Endothelial cell of umbilical vein (primary cell): ENCODE measurements around the gene ZNF100. TPM values are rescaled to one million over a fixed set of nuclear protein-coding genes. Genes with fewer than 3 reads are reported as not detected.

ENCODE experiments used
- BruUV-seq: library from RNA; stranded (reverse); fragments of 400-500 nt; replicated peaks from 2 replicates; lab custom pipeline; 2021; lab: Mats Ljungman, UMichigan
- CTCF ChIA-PET: fragments of 300-600, 350-600 bp; sonication (Branson Sonifier 250); formaldehyde crosslinking; loops from one replicate; lab custom pipeline; 2021; ENCODE audit warnings: antibody characterized with exemption, inconsistent platforms; lab: Charles Lee
- POLR2A ChIA-PET: fragments of 300-600, 350-600 bp; sonication (Branson Sonifier 250); formaldehyde crosslinking; loops from one replicate; lab custom pipeline; 2021; ENCODE audit warnings: antibody characterized with exemption, inconsistent platforms; lab: Charles Lee
- DNase-seq: peaks from one replicate; pipeline ENCODE4 v3.0.0-alpha.2; 2011; ENCODE audit warnings: low read depth, low spot score
- FAIRE-seq: peaks from 2 replicates; lab custom pipeline; 2011; peaks lifted over from hg19 to GRCh38; lab: Jason Lieb, UNC
- H2AFZ ChIP-seq: 2 replicates; pipeline ENCODE4 v1.6.0; 2012; ENCODE audit warnings: low read depth, low read length, control low read depth, inconsistent platforms
- H3K27ac ChIP-seq: 2 replicates; pipeline ENCODE4 v1.5.1; 2011; ENCODE audit warnings: low read depth, mild to moderate bottlenecking, control low read depth, low read length, moderate library complexity; ENCODE audit not compliant: insufficient read depth
- H3K27me3 ChIP-seq, 2 experiments: 2 replicates each; pipeline versions ENCODE4 v1.6.0 to v1.6.1; 2011; ENCODE audit warnings: low read length in 2 of 2, mixed read lengths in 1 of 2; ENCODE audit not compliant: control insufficient read depth in 2 of 2, insufficient read depth in 2 of 2
- H3K36me3 ChIP-seq, 2 experiments: 2 replicates in 1 of 2; 3 replicates in 1 of 2; pipeline ENCODE4 v1.5.1; 2011; ENCODE audit warnings: low read length in 2 of 2, mild to moderate bottlenecking in 1 of 2, moderate library complexity in 1 of 2; ENCODE audit not compliant: control insufficient read depth in 2 of 2, insufficient read depth in 2 of 2; ENCODE audit errors: extremely low read depth in 1 of 2
- H3K4me1 ChIP-seq: 3 replicates; pipeline ENCODE4 v1.5.1; 2011; ENCODE audit warnings: mild to moderate bottlenecking, low read length; ENCODE audit not compliant: control insufficient read depth, insufficient read depth; ENCODE audit errors: extremely low read depth
- H3K4me2 ChIP-seq: 2 replicates; pipeline ENCODE4 v1.6.1; 2011; ENCODE audit warnings: low read length, control low read depth, mixed read lengths; ENCODE audit not compliant: insufficient read depth
- H3K4me3 ChIP-seq, 3 experiments: fragments of 200-600 bp in 1 of 3; sonication (generic), shearing (Covaris generic) in 1 of 3; replicated peaks in 1 of 3; 2 replicates each; pipeline ENCODE4 v1.5.1; 2011 to 2016; ENCODE audit warnings: control low read depth in 3 of 3, low read length in 3 of 3, mild to moderate bottlenecking in 2 of 3, inconsistent platforms in 1 of 3, low read depth in 1 of 3, moderate library complexity in 1 of 3; ENCODE audit not compliant: insufficient read depth in 1 of 3
- H3K79me2 ChIP-seq: 2 replicates; pipeline ENCODE4 v1.6.0; 2012; ENCODE audit warnings: low read length, inconsistent platforms; ENCODE audit not compliant: control insufficient read depth, insufficient read depth
- H3K9ac ChIP-seq: replicated peaks from 2 replicates; pipeline ENCODE3; 2011; ENCODE audit warnings: low read length, control low read depth; ENCODE audit not compliant: insufficient read depth; ENCODE audit errors: extremely low read depth
- H3K9me1 ChIP-seq: replicated peaks from 3 replicates; pipeline ENCODE4 v1.6.0; 2011; ENCODE audit warnings: mild to moderate bottlenecking, low read length; ENCODE audit not compliant: control insufficient read depth, insufficient read depth; ENCODE audit errors: extremely low read depth
- H3K9me3 ChIP-seq: replicated peaks from 2 replicates; pipeline ENCODE4 v1.5.1; 2012; ENCODE audit warnings: low read length, inconsistent platforms; ENCODE audit not compliant: control insufficient read depth, insufficient read depth
- H4K20me1 ChIP-seq: replicated peaks from 2 replicates; pipeline ENCODE3; 2011; ENCODE audit warnings: mild to moderate bottlenecking, low read length; ENCODE audit not compliant: control insufficient read depth, insufficient read depth; ENCODE audit errors: extremely low read depth
- EZH2 ChIP-seq: IDR thresholded peaks from 2 replicates; pipeline ENCODE4 v1.6.1; 2012; ENCODE audit warnings: borderline replicate concordance, low read depth, mild to moderate bottlenecking, moderate library complexity, low read length, inconsistent platforms; ENCODE audit not compliant: severe bottlenecking
- FOS ChIP-seq: IDR thresholded peaks from 2 replicates; pipeline ENCODE4 v1.6.1; 2011; ENCODE audit warnings: mild to moderate bottlenecking, low read length, moderate library complexity, borderline replicate concordance; ENCODE audit not compliant: insufficient read depth
- GATA2 ChIP-seq: IDR thresholded peaks from 2 replicates; pipeline ENCODE4 v1.7.0; 2011; ENCODE audit warnings: low read depth, mild to moderate bottlenecking, moderate library complexity, mixed read lengths, low read length; ENCODE audit not compliant: insufficient read length, insufficient read depth
- JUN ChIP-seq: IDR thresholded peaks from 2 replicates; pipeline ENCODE4 v1.6.1; 2011; ENCODE audit warnings: borderline replicate concordance, low read depth; ENCODE audit not compliant: insufficient read length, insufficient read depth
- MYC ChIP-seq: IDR thresholded peaks from one replicate; pipeline ENCODE4 v1.6.1; 2011; ENCODE audit warnings: mild to moderate bottlenecking, low read depth, low read length
- POLR2A ChIP-seq: IDR thresholded peaks from 2 replicates; pipeline ENCODE4 v1.6.1; 2012; ENCODE audit warnings: low read depth, mild to moderate bottlenecking, control low read depth, low read length
- POLR2AphosphoS5 ChIP-seq: IDR thresholded peaks from 2 replicates; pipeline ENCODE4 v1.6.1; 2012; ENCODE audit warnings: low read depth, mild to moderate bottlenecking, control low read depth, low read length, moderate library complexity; ENCODE audit not compliant: insufficient read depth
- dilution Hi-C: fragments of 300-500 bp; cut with MboI; formaldehyde crosslinking; loops from one replicate; pipeline ENCODE4 v1.15.0; 2019; ENCODE audit warnings: low sequenced_read_pairs; ENCODE audit not compliant: extremely low pct_ligation_motif_present
- intact Hi-C: fragments of 100-400 bp; cut with micrococcal nuclease; formaldehyde crosslinking; loops from one replicate; pipeline ENCODE4 v1.10.0; 2022
- polyA plus RNA-seq, 4 experiments: library from polyadenylated mRNA; depleted of rRNA in 3 of 4; stranded (reverse) in 3 of 4; unstranded in 1 of 4; fragments of >200 nt; gene quantifications; 2 replicates each; pipeline versions ENCODE4 v1.2.1 to v1.2.3, GENCODE V29; 2011 to 2012; ENCODE audit warnings: missing spikeins in 1 of 4
- total RNA-seq: library from RNA; stranded (reverse); gene quantifications from 2 replicates; pipeline ENCODE4 v1.2.3, GENCODE V29; 2021
- TF ChIP-seq, protein P1 (sequence below): IDR thresholded peaks from 2 replicates; pipeline ENCODE4 v1.6.1; 2011; ENCODE audit not compliant: insufficient read depth, insufficient read length
- TF ChIP-seq, protein P2 (sequence below), 2 donors: IDR thresholded peaks; 1 replicate in 1 of 2; 2 replicates in 1 of 2; pipeline ENCODE4 v1.5.1; 2011; ENCODE audit warnings: low read length in 2 of 2, mild to moderate bottlenecking in 2 of 2, moderate library complexity in 2 of 2, control low read depth in 1 of 2, inconsistent platforms in 1 of 2, low read depth in 1 of 2; ENCODE audit not compliant: insufficient read depth in 1 of 2; ENCODE audit errors: extremely low read depth in 1 of 2

The ZNF100 gene
- total and polyA plus RNA-seq, 2 donors (not counting 3 experiments of a cell fraction or from before 2014, with no cell fraction given), result 1.8 to 12.7 TPM

DNA sequence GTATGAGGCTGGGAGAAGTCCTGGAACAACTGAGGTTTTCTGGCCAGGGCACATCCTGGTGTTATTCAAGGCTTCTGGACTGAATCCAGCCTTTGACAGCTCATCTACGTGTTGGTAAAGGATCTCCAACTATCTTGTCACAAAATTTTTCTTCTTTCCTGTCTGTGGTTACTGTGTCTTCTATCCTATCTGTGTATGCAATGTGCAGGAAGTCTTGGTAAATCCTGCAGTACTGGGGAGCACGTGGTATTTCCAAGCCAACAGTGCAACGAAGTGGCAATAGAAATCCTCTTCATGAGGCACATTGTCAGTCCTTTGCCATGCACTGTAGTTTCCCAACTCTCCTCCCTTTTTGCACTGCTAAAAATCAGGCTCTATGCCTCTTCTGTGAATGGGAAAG, 86.7 kb downstream of the ZNF100 start:
- Histone ChIP-seq H3K27ac (no peak overlapping the region), H3K4me2 (no peak overlapping the region), H3K9ac (no peak overlapping the region), H3K4me3 (no peak overlapping the region), H3K9me1 (no peaks in the 10 kb centered on the region), H3K79me2 (no peaks in the 10 kb centered on the region), H3K9me3 (peaks cover 2% of the 10 kb centered on the region), H2AFZ (no peak overlapping the region), H3K4me1 (no peaks in the 10 kb centered on the region), H4K20me1 (no peaks in the 10 kb centered on the region), H3K36me3 (no peaks in the 10 kb centered on the region), H3K27me3 (no peaks in the 10 kb centered on the region)
- ChIA-PET POLR2A (no interaction called here), CTCF (no interaction called here)
- intact Hi-C loops, result no loop called here
- no peak for TF ChIP-seq POLR2A
- no peak for TF ChIP-seq GATA2
- no peak for TF ChIP-seq FOS
- no peak for TF ChIP-seq MYC
- TF ChIP-seq EZH2, result no peak
- TF ChIP-seq, protein P1, sequence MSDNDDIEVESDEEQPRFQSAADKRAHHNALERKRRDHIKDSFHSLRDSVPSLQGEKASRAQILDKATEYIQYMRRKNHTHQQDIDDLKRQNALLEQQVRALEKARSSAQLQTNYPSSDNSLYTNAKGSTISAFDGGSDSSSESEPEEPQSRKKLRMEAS, result no peak
- no peak for TF ChIP-seq JUN
- TF ChIP-seq POLR2AphosphoS5, result no peak
- TF ChIP-seq, protein P2, sequence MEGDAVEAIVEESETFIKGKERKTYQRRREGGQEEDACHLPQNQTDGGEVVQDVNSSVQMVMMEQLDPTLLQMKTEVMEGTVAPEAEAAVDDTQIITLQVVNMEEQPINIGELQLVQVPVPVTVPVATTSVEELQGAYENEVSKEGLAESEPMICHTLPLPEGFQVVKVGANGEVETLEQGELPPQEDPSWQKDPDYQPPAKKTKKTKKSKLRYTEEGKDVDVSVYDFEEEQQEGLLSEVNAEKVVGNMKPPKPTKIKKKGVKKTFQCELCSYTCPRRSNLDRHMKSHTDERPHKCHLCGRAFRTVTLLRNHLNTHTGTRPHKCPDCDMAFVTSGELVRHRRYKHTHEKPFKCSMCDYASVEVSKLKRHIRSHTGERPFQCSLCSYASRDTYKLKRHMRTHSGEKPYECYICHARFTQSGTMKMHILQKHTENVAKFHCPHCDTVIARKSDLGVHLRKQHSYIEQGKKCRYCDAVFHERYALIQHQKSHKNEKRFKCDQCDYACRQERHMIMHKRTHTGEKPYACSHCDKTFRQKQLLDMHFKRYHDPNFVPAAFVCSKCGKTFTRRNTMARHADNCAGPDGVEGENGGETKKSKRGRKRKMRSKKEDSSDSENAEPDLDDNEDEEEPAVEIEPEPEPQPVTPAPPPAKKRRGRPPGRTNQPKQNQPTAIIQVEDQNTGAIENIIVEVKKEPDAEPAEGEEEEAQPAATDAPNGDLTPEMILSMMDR (IDR thresholded peaks at IDR 0.05; ENCODE audit: extremely low read depth in 1 of 2, insufficient read depth in 1 of 2, low read depth in 1 of 2, low read length in 2 of 2), result no peak
- DNase-seq, result no peak
- FAIRE-seq, result no peak
- BruUV-seq, result no TSS peak
- dilution Hi-C loops, result no loop called here
